ENCODE results near the gene USP5. TPM values are rescaled to one million over a fixed set of nuclear protein-coding genes. Genes with fewer than 3 reads are reported as not detected.

The USP5 gene
- total RNA-seq, 1 experiment from 2014 or later = 230 TPM

- Mint-ChIP-seq H3K27ac (ENCODE audit: unreplicated experiment) (peak overlapping the region; percentile 95), H3K27me3 (ENCODE audit: insufficient read depth, unreplicated experiment) (peaks cover 17% of the 10 kb centered on the region), H3K4me1 (ENCODE audit: low read depth, unreplicated experiment) (peaks cover 15% of the 10 kb centered on the region), H3K9me3 (ENCODE audit: unreplicated experiment) (no peaks in the 10 kb centered on the region), H3K36me3 (ENCODE audit: insufficient read depth, unreplicated experiment) (peaks cover 19% of the 10 kb centered on the region), H3K4me3 (ENCODE audit: unreplicated experiment) (peak overlapping the region; percentile 94)
- no peak for DNase-seq
- CTCF ChIA-PET = interaction anchor here (0.7 to 2.4 kb wide), 5 partner anchors 9 to 108 kb away, joined by 3 to 8 read pairs (median 4); partner anchors contain the start of genes CDCA3, MLF2, PTMS and USP5
- Histone ChIP-seq H3K27me3 (replicated peaks; ENCODE audit: control insufficient read depth, insufficient read depth, low read length) (no peaks in the 10 kb centered on the region; the same call in 1 of the 2 replicates), H3K36me3 (ENCODE audit: control insufficient read depth, insufficient read depth, low read length) (no peaks in the 10 kb centered on the region; the same call in 1 of the 2 replicates), H3K9me3 (no peaks in the 10 kb centered on the region), H3K4me3 (ENCODE audit: low read depth, low read length) (peak overlapping the region; percentile 97), H3K4me1 (peaks cover 15% of the 10 kb centered on the region)
- intact Hi-C loops (cut with micrococcal nuclease; ENCODE audit: unreplicated experiment) = loop anchor here (5.0 kb wide), 2 partner anchors 212 to 257 kb away; no protein-coding TSS in a partner anchor
- TF ChIP-seq CTCF (IDR thresholded peaks at IDR 0.05; ENCODE audit: insufficient read depth in 1 of 2, low read depth in 1 of 2, low read length in 1 of 2, severe bottlenecking in 1 of 2, unreplicated experiment in 1 of 2) = peak in 1 of 2 experiments; percentile 28
- POLR2A ChIA-PET = interaction anchor here (0.6 to 1.9 kb wide), 2 partner anchors 22 to 610 kb away, joined by 7 to 9 read pairs; partner anchors contain the start of genes CDCA3 and USP5
- no TSS peak for BruUV-seq (replicated peaks)
Observed at GRCh38 chr12:6829536-6830220, 22.3 kb upstream of the USP5 start.

DNA sequence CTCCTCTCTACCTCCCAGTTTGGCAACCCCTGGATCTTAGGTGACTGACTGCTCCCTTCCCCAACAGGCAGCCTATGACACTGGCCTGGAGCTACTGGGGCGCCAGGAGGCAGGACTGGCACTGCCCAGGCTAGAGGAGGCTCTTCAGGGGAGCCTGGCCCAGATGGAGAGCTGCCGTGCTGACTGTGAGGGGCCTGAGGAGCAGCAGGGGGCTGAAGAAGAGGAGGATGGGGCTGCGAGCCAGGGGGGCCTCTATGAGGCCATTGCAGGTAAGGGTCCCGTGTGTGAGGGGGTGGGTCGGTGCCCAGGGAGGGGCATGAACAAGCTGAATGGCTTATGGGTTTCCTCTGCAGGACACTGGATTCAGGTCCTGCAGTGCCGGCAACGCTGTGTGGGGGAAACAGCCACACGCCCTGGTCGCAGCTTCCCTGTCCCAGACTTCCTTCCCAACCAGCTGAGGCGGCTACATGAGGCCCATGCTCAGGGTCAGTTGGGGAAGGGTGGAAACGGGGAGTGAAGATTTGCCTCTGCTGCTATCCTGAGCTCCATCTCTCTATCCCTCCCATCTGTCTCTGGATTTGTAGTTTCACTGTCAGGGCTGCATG is 21.6 kb upstream of the USP5 start:
- Histone ChIP-seq H3K36me3 (ENCODE audit: control insufficient read depth, insufficient read depth, low read length) (no peaks in the 10 kb centered on the region; the same call in 1 of the 2 replicates), H3K4me3 (ENCODE audit: low read depth, low read length) (no peak overlapping the region), H3K27me3 (replicated peaks; ENCODE audit: control insufficient read depth, insufficient read depth, low read length) (no peaks in the 10 kb centered on the region; the same call in 1 of the 2 replicates), H3K4me1 (peaks cover 15% of the 10 kb centered on the region), H3K9me3 (no peaks in the 10 kb centered on the region)
- Mint-ChIP-seq H3K9me3 (ENCODE audit: unreplicated experiment) (no peaks in the 10 kb centered on the region), H3K4me1 (ENCODE audit: low read depth, unreplicated experiment) (peaks cover 22% of the 10 kb centered on the region), H3K27ac (ENCODE audit: unreplicated experiment) (no peak overlapping the region), H3K36me3 (ENCODE audit: insufficient read depth, unreplicated experiment) (peaks cover 26% of the 10 kb centered on the region), H3K27me3 (ENCODE audit: insufficient read depth, unreplicated experiment) (peaks cover 10% of the 10 kb centered on the region), H3K4me3 (ENCODE audit: unreplicated experiment) (peak overlapping the region; percentile 94)
- ChIA-PET CTCF (interaction anchor here (1.2 to 2.2 kb wide), 2 partner anchors 22 to 77 kb away, joined by 4 to 7 read pairs; partner anchors contain the start of genes MLF2 and USP5), POLR2A (interaction anchor here (0.6 to 1.9 kb wide), 2 partner anchors 21 to 609 kb away, joined by 7 to 9 read pairs; partner anchors contain the start of genes CDCA3 and USP5)
- no peak for TF ChIP-seq CTCF (IDR thresholded peaks at IDR 0.05; ENCODE audit: insufficient read depth in 1 of 2, low read depth in 1 of 2, low read length in 1 of 2, severe bottlenecking in 1 of 2, unreplicated experiment in 1 of 2)
- intact Hi-C loops (cut with micrococcal nuclease; ENCODE audit: unreplicated experiment) = no loop called here
- TSS peak; percentile 24 for BruUV-seq (replicated peaks)
- DNase-seq = no peak

- ChIA-PET CTCF (interaction anchor here (1.2 to 2.1 kb wide), 2 partner anchors 21 to 78 kb away, joined by 4 to 6 read pairs; partner anchors contain the start of genes MLF2 and USP5), POLR2A (no interaction called here)
- intact Hi-C loops (cut with micrococcal nuclease; ENCODE audit: unreplicated experiment) = no loop called here
- Histone ChIP-seq H3K4me3 (ENCODE audit: low read depth, low read length) (no peak overlapping the region), H3K4me1 (peaks cover 20% of the 10 kb centered on the region), H3K36me3 (ENCODE audit: control insufficient read depth, insufficient read depth, low read length) (no peaks in the 10 kb centered on the region; the same call in 1 of the 2 replicates), H3K27me3 (replicated peaks; ENCODE audit: control insufficient read depth, insufficient read depth, low read length) (no peaks in the 10 kb centered on the region; the same call in 1 of the 2 replicates), H3K9me3 (no peaks in the 10 kb centered on the region)
- no peak overlapping the region for H3K27ac Mint-ChIP-seq (ENCODE audit: unreplicated experiment)
- H3K4me3 Mint-ChIP-seq (ENCODE audit: unreplicated experiment) = peak overlapping the region; percentile 23
- no peaks in the 10 kb centered on the region for H3K9me3 Mint-ChIP-seq (ENCODE audit: unreplicated experiment)
- H3K27me3 Mint-ChIP-seq (ENCODE audit: insufficient read depth, unreplicated experiment) = peaks cover 7% of the 10 kb centered on the region
- TF ChIP-seq CTCF (IDR thresholded peaks at IDR 0.05; ENCODE audit: insufficient read depth in 1 of 2, low read depth in 1 of 2, low read length in 1 of 2, severe bottlenecking in 1 of 2, unreplicated experiment in 1 of 2) = no peak
- H3K36me3 Mint-ChIP-seq (ENCODE audit: insufficient read depth, unreplicated experiment) = peaks cover 32% of the 10 kb centered on the region
- no peak for DNase-seq
- no TSS peak for BruUV-seq (replicated peaks)
- H3K4me1 Mint-ChIP-seq (ENCODE audit: low read depth, unreplicated experiment) = peaks cover 29% of the 10 kb centered on the region
Observed at GRCh38 chr12:6830999-6831398, 21.0 kb upstream of the USP5 start.

Data from Caco-2 (cell line).